ENCODE measurements around the gene TPBGL. TPM values are rescaled to one million over a fixed set of nuclear protein-coding genes. Genes with fewer than 3 reads are reported as not detected.

TPBGL gene
- total RNA-seq, 1 donor from 2014 or later, result 0.07 TPM

GRCh38 chr11:75195167-75195962 lies 45.2 kb upstream of the TPBGL start:
- Mint-ChIP-seq H3K9me3 (no peaks in the 10 kb centered on the region), H3K4me3 (no peak overlapping the region), H3K27me3 (ENCODE audit: low read depth) (peaks cover 5% of the 10 kb centered on the region), H3K27ac (no peak overlapping the region), H3K4me1 (no peaks in the 10 kb centered on the region), H3K36me3 (no peaks in the 10 kb centered on the region)
- no peak for TF ChIP-seq CTCF (IDR thresholded peaks at IDR 0.05; ENCODE audit: unreplicated experiment)
- DNase-seq (ENCODE audit: low spot score in 2 of 2, unreplicated experiment in 2 of 2), result no peak

- H3K27ac Mint-ChIP-seq, result no peak overlapping the region
- H3K9me3 Mint-ChIP-seq, result no peaks in the 10 kb centered on the region
- H3K36me3 Mint-ChIP-seq, result no peaks in the 10 kb centered on the region
- no peak for DNase-seq (ENCODE audit: low spot score in 2 of 2, unreplicated experiment in 2 of 2)
- H3K4me1 Mint-ChIP-seq, result no peaks in the 10 kb centered on the region
- H3K27me3 Mint-ChIP-seq (ENCODE audit: low read depth), result peaks cover 5% of the 10 kb centered on the region
- H3K4me3 Mint-ChIP-seq, result no peak overlapping the region
- TF ChIP-seq CTCF (IDR thresholded peaks at IDR 0.05; ENCODE audit: unreplicated experiment), result no peak
These were observed 44.1 kb upstream of the TPBGL start for GRCh38 chr11:75196426-75196825.

- H3K27me3 Mint-ChIP-seq (ENCODE audit: low read depth), result peaks cover 9% of the 10 kb centered on the region
- DNase-seq (ENCODE audit: low spot score in 2 of 2, unreplicated experiment in 2 of 2), result no peak
- no peaks in the 10 kb centered on the region for H3K4me1 Mint-ChIP-seq
- no peaks in the 10 kb centered on the region for H3K9me3 Mint-ChIP-seq
- no peak overlapping the region for H3K27ac Mint-ChIP-seq
- H3K36me3 Mint-ChIP-seq, result no peaks in the 10 kb centered on the region
- no peak overlapping the region for H3K4me3 Mint-ChIP-seq
- TF ChIP-seq CTCF (IDR thresholded peaks at IDR 0.05; ENCODE audit: unreplicated experiment), result no peak
These were observed 42.9 kb upstream of the TPBGL start for GRCh38 chr11:75197512-75198277.

- TF ChIP-seq CTCF (IDR thresholded peaks at IDR 0.05; ENCODE audit: unreplicated experiment), result no peak
- Mint-ChIP-seq H3K36me3 (no peaks in the 10 kb centered on the region), H3K4me1 (no peaks in the 10 kb centered on the region), H3K27me3 (ENCODE audit: low read depth) (peaks cover 5% of the 10 kb centered on the region), H3K27ac (no peak overlapping the region), H3K4me3 (no peak overlapping the region), H3K9me3 (no peaks in the 10 kb centered on the region)
- DNase-seq (ENCODE audit: low spot score in 2 of 2, unreplicated experiment in 2 of 2), result no peak
These were observed 42.1 kb upstream of the TPBGL start for GRCh38 chr11:75198278-75198973.

- no peaks in the 10 kb centered on the region for H3K9me3 Mint-ChIP-seq
- no peaks in the 10 kb centered on the region for H3K4me1 Mint-ChIP-seq
- H3K4me3 Mint-ChIP-seq, result no peak overlapping the region
- no peaks in the 10 kb centered on the region for H3K36me3 Mint-ChIP-seq
- no peak for TF ChIP-seq CTCF (IDR thresholded peaks at IDR 0.05; ENCODE audit: unreplicated experiment)
- no peak overlapping the region for H3K27ac Mint-ChIP-seq
- H3K27me3 Mint-ChIP-seq (ENCODE audit: low read depth), result peaks cover 3% of the 10 kb centered on the region
- DNase-seq (ENCODE audit: low spot score in 2 of 2, unreplicated experiment in 2 of 2), result no peak
These were observed 41.1 kb upstream of the TPBGL start for GRCh38 chr11:75199412-75199955.

Measured in mesothelial cell of epicardium (in vitro differentiated cells).